ENCODE data around the gene PCDHGA5.
A peak's percentile ranks its signal among the peaks of the same experiment; 100 is the strongest.
"Not testable (repeated sequence)": the region's sequence is repeated elsewhere in the genome, so short reads cannot be mapped to it uniquely, and the experiment has no call there.

The PCDHGA5 gene

DNA sequence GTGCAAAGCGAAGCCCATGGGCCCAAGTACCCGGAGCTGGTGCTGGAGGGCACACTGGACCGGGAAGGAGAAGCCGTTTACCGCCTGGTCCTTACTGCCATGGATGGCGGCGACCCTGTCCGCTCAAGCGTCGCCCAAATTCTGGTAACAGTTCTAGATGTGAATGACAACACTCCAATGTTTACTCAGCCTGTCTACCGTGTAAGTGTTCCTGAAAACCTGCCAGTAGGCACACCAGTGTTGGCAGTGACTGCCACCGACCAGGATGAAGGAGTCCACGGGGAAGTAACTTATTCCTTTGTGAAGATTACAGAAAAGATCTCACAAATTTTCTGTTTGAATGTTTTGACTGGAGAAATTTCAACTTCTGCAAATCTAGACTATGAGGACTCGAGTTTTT, 10.7 kb downstream of the PCDHGA5 start:
- in situ Hi-C loops (cut with HindIII; ENCODE audit: low sequenced_read_pairs) = no loop called here
- DNase-seq (ENCODE audit: low read depth, low spot score) = no peak
- no peak overlapping the region for H3K4me3 ChIP-seq (ENCODE audit: low read depth, low read length)
- TF ChIP-seq, protein P1, sequence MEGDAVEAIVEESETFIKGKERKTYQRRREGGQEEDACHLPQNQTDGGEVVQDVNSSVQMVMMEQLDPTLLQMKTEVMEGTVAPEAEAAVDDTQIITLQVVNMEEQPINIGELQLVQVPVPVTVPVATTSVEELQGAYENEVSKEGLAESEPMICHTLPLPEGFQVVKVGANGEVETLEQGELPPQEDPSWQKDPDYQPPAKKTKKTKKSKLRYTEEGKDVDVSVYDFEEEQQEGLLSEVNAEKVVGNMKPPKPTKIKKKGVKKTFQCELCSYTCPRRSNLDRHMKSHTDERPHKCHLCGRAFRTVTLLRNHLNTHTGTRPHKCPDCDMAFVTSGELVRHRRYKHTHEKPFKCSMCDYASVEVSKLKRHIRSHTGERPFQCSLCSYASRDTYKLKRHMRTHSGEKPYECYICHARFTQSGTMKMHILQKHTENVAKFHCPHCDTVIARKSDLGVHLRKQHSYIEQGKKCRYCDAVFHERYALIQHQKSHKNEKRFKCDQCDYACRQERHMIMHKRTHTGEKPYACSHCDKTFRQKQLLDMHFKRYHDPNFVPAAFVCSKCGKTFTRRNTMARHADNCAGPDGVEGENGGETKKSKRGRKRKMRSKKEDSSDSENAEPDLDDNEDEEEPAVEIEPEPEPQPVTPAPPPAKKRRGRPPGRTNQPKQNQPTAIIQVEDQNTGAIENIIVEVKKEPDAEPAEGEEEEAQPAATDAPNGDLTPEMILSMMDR (IDR thresholded peaks at IDR 0.05; ENCODE audit: low read depth, low read length) = no peak

DNA sequence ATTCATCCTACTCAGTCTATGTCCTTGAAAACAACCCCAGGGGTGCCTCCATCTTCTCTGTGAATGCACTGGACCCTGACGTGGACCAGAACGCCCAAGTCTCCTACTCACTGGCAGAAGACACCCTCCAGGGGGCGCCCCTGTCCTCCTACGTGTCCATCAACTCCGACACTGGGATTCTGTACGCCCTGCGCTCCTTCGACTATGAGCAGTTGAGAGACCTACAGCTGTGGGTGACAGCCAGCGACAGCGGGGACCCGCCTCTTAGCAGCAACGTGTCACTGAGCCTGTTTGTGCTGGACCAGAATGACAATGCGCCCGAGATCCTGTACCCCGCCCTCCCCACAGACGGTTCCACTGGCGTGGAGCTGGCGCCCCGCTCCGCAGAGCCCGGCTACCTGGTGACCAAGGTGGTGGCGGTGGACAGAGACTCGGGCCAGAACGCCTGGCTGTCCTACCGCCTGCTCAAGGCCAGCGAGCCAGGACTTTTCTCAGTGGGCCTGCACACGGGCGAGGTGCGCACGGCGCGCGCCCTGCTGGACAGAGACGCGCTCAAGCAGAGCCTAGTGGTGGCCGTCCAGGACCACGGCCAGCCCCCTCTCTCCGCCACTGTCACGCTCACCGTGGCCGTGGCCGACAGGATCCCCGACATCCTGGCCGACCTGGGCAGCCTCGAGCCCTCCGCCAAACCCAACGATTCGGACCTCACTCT, 11.6 kb downstream of the PCDHGA5 start:
- DNase-seq (ENCODE audit: low read depth, low spot score); in situ Hi-C loops (cut with HindIII; ENCODE audit: low sequenced_read_pairs); H3K4me3 ChIP-seq (ENCODE audit: low read depth, low read length): not testable (repeated sequence)

DNA sequence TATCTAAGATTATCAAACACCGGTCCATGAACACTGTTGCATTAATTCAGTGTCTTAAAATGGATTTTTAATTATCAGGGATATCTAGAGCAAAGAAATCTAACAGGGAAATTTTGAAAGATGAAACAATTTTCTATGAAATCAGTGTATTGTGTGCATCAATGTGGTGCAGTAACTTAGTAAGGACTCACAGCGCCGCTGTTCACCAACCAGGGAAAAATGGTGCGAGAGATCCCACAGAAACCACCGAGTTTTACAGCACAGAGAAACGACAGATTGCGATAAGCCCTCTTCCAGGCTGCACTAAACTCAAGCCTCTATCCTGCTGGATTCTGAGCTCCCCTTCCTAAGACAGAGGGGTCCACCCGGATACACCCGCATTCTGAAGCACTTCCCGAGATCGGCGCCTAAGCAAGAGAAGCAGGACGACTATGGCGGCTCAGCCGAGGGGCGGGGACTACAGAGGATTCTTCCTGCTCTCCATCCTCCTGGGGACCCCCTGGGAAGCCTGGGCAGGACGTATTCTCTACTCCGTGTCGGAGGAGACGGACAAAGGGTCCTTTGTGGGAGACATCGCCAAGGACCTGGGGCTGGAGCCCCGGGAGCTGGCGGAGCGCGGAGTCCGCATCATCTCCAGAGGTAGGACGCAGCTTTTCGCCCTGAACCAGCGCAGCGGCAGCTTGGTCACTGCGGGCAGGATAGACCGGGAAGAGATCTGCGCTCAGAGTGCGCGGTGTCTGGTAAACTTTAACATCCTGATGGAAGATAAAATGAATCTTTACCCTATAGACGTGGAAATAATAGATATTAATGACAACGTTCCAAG, 18.7 kb downstream of the PCDHGA5 start, which contains the start of gene PCDHGA7:
Gene PCDHGA7 (plus strand): TSS at position 274 of the 826 bp plus-strand sequence. CDS start 158 bp downstream, at position 432.
- peak within 1 kb of the TSS; percentile 46 for H3K4me3 ChIP-seq (ENCODE audit: low read depth, low read length)
- in situ Hi-C loops (cut with HindIII; ENCODE audit: low sequenced_read_pairs) = no loop called here
- DNase-seq (ENCODE audit: low read depth, low spot score) = peak; percentile 56
- TF ChIP-seq, protein P1 (IDR thresholded peaks at IDR 0.05; ENCODE audit: low read depth, low read length) = peak; percentile 59

GRCh38 chr5:141383345-141383744, 19.4 kb downstream of the PCDHGA5 start:
- TF ChIP-seq, protein P1 (IDR thresholded peaks at IDR 0.05; ENCODE audit: low read depth, low read length) = no peak

DNA sequence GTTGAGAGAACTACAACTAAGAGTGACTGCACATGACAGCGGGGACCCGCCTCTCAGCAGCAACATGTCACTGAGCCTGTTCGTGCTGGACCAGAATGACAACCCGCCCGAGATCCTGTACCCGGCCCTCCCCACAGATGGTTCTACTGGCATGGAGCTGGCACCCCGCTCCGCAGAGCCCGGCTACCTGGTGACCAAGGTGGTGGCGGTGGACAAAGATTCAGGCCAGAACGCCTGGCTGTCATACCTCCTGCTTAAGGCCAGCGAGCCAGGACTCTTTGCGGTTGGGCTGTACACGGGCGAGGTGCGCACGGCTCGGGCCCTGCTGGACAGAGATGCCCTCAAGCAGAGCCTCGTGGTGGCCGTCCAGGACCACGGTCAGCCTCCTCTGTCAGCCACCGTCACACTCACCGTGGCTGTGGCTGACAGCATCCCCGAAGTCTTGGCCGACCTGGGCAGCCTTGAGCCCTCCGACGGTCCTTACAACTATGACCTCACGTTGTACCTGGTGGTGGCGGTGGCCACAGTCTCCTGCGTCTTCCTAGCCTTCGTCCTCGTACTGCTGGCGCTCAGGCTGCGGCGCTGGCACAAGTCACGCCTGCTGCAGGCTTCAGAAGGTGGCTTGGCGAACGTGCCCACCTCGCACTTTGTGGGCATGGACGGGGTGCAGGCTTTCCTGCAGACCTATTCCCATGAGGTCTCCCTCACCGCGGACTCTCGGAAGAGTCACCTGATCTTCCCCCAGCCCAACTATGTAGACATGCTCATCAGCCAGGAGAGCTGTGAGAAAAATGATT, 20.7 kb downstream of the PCDHGA5 start:
- no peak overlapping the region for H3K4me3 ChIP-seq (ENCODE audit: low read depth, low read length)
- in situ Hi-C loops (cut with HindIII; ENCODE audit: low sequenced_read_pairs) = no loop called here
- TF ChIP-seq, protein P1 (IDR thresholded peaks at IDR 0.05; ENCODE audit: low read depth, low read length) = no peak
- DNase-seq (ENCODE audit: low read depth, low spot score) = no peak

More at GRCh38 chr5:141383345-141383744, 19.4 kb downstream of the PCDHGA5 start:
- in situ Hi-C loops (cut with HindIII; ENCODE audit: low sequenced_read_pairs) = no loop called here
- H3K4me3 ChIP-seq (ENCODE audit: low read depth, low read length) = peak overlapping the region; percentile 46
- no peak for DNase-seq (ENCODE audit: low read depth, low spot score)

GRCh38 chr5:141387557-141388311, 23.8 kb downstream of the PCDHGA5 start, which contains the start of gene PCDHGB4:
PCDHGB4 (plus strand) TSS chr5:141387698; CDS start chr5:141387885, 187 bp downstream.
- TF ChIP-seq, protein P1 (IDR thresholded peaks at IDR 0.05; ENCODE audit: low read depth, low read length) = peak; percentile 53
- in situ Hi-C loops (cut with HindIII; ENCODE audit: low sequenced_read_pairs) = not testable (repeated sequence)
- peak; percentile 55 for DNase-seq (ENCODE audit: low read depth, low spot score)
- peak within 1 kb of the TSS; percentile 33 for H3K4me3 ChIP-seq (ENCODE audit: low read depth, low read length)
